Activated CD4-positive, alpha-beta T cell treated with anti-CD3 and anti-CD28 coated beads, Interleukin-2, amount 50 U/mL, for 48 hours (primary cell): ENCODE data around the gene COL10A1.
"Not testable (repeated sequence)": the region's sequence is repeated elsewhere in the genome, so short reads cannot be mapped to it uniquely, and the experiment has no call there.

ENCODE experiments used
- DNase-seq, 2 experiments: peaks; one replicate each; pipeline ENCODE4 v3.0.0-alpha.2; 2020

The COL10A1 gene

GRCh38 chr6:116118608-116119007 is 7.3 kb downstream of the COL10A1 start:
- DNase-seq = no peak

- DNase-seq = no peak
Observed at GRCh38 chr6:116115781-116116180, 10.2 kb downstream of the COL10A1 start.

- no peak for DNase-seq
Observed at GRCh38 chr6:116113386-116113785, 12.5 kb downstream of the COL10A1 start.

GRCh38 chr6:116111552-116112528 is 14.1 kb downstream of the COL10A1 start:
- DNase-seq = peak; percentile 29 to 49

GRCh38 chr6:116108836-116109235 is 17.1 kb downstream of the COL10A1 start:
- no peak for DNase-seq

GRCh38 chr6:116106146-116106545 is 19.8 kb downstream of the COL10A1 start:
- no peak for DNase-seq

GRCh38 chr6:116105247-116105646 is 20.7 kb downstream of the COL10A1 start:
- no peak for DNase-seq

GRCh38 chr6:116104636-116105035 is 21.3 kb downstream of the COL10A1 start:
- no peak for DNase-seq

- no peak for DNase-seq
Observed at GRCh38 chr6:116102873-116103272, 23.1 kb downstream of the COL10A1 start.

- no peak for DNase-seq
Observed at GRCh38 chr6:116101790-116102189, 24.1 kb downstream of the COL10A1 start.

GRCh38 chr6:116101302-116101718 is 24.6 kb downstream of the COL10A1 start:
- peak; percentile 80 to 85 for DNase-seq

- DNase-seq = peak; percentile 86 to 88
Observed at GRCh38 chr6:116100419-116101301, 25.3 kb downstream of the COL10A1 start, which contains the start of gene NT5DC1. Gene NT5DC1 (plus strand): TSS chr6:116100853. CDS start chr6:116100931, 78 bp downstream.

- DNase-seq = no peak
Observed at GRCh38 chr6:116099036-116099435, 26.9 kb downstream of the COL10A1 start.

- DNase-seq = no peak
Observed at GRCh38 chr6:116096979-116097816, 28.7 kb downstream of the COL10A1 start.

- not testable (repeated sequence) for DNase-seq
Observed at GRCh38 chr6:116096048-116096759, 29.7 kb downstream of the COL10A1 start.

- DNase-seq = no peak
Observed at GRCh38 chr6:116094041-116094440, 31.9 kb downstream of the COL10A1 start.

GRCh38 chr6:116090251-116090650 is 35.7 kb downstream of the COL10A1 start:
- DNase-seq = no peak

- no peak for DNase-seq
Observed at GRCh38 chr6:116088946-116089345, 37.0 kb downstream of the COL10A1 start.

- DNase-seq = no peak
Observed at GRCh38 chr6:116087437-116088027, 38.4 kb downstream of the COL10A1 start.

GRCh38 chr6:116084284-116084683 is 41.6 kb downstream of the COL10A1 start:
- DNase-seq = no peak

- DNase-seq = no peak
Observed at GRCh38 chr6:116083052-116083451, 42.9 kb downstream of the COL10A1 start.
